ENCODE results near the gene ARHGAP26. TPM values are rescaled to one million over a fixed set of nuclear protein-coding genes. Genes with fewer than 3 reads are reported as not detected.

ARHGAP26 gene
- total and polyA plus RNA-seq, 2 donors (not counting 3 experiments of a cell fraction or from before 2014, with no cell fraction given): 3.1 to 16.2 TPM

DNA sequence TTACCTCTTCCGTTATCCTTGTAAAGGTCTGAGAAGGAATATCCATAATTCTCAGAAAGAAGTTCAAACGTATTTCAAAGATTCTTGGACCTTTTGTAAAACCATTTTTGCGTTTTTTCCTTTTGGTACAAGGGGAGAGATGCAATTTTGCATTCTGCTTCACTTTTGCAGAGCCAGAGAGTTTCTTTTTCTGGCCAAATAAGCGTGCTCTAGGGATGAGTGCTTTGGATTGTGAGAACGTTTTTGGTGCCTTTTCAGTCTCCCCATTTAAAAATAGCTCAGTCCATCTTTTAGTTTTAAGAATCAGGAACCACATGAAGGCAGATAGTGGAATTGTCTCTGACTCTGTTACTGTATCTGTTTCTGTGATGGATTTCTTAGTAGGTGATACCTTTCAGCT, 1.5 kb downstream of the ARHGAP26 start:
- no peaks in the 10 kb centered on the region for H3K9me3 ChIP-seq (replicated peaks; ENCODE audit: control insufficient read depth, insufficient read depth, low read length)
- intact Hi-C loops (cut with micrococcal nuclease): loop anchor here (2.0 kb wide), 2 partner anchors 55 to 103 kb away; no protein-coding TSS in a partner anchor
- CTCF ChIA-PET: interaction anchor here (0.9 to 6.6 kb wide), 19 partner anchors 8 to 117 kb away, joined by 3 to 92 read pairs (median 17); no protein-coding TSS in a partner anchor
- peak overlapping the region in 1 of 3 experiments; percentile 74 for H3K4me3 ChIP-seq (replicated peaks in 1 of 3; ENCODE audit: insufficient read depth in 1 of 3, low read depth in 1 of 3, low read length in 3 of 3)
- TF ChIP-seq FOS (IDR thresholded peaks at IDR 0.05; ENCODE audit: borderline replicate concordance, insufficient read depth, low read length) (no peak), GATA2 (IDR thresholded peaks at IDR 0.05; ENCODE audit: insufficient read depth, insufficient read length, low read depth, low read length) (no peak), JUN (IDR thresholded peaks at IDR 0.05; ENCODE audit: borderline replicate concordance, insufficient read depth, insufficient read length, low read depth) (no peak), MAX (IDR thresholded peaks at IDR 0.05; ENCODE audit: insufficient read depth, insufficient read length) (no peak), MYC (IDR thresholded peaks at IDR 0.05; ENCODE audit: low read depth, low read length) (no peak), POLR2A (IDR thresholded peaks at IDR 0.05; ENCODE audit: low read depth, low read length) (no peak), EZH2 (IDR thresholded peaks at IDR 0.05; ENCODE audit: borderline replicate concordance, low read depth, low read length, severe bottlenecking) (no peak), POLR2AphosphoS5 (IDR thresholded peaks at IDR 0.05; ENCODE audit: insufficient read depth, low read depth, low read length) (no peak), CTCF (IDR thresholded peaks at IDR 0.05; ENCODE audit: extremely low read depth in 1 of 2, insufficient read depth in 1 of 2, low read depth in 1 of 2, low read length in 2 of 2) (no peak)
- H3K4me1 ChIP-seq (ENCODE audit: control insufficient read depth, extremely low read depth, insufficient read depth, low read length): peaks cover 10% of the 10 kb centered on the region
- no peak overlapping the region for H3K9ac ChIP-seq (replicated peaks; ENCODE audit: extremely low read depth, insufficient read depth, low read length)
- no peaks in the 10 kb centered on the region for H3K79me2 ChIP-seq (ENCODE audit: control insufficient read depth, insufficient read depth, low read length)
- BruUV-seq (replicated peaks): TSS peak; percentile 33
- H3K9me1 ChIP-seq (replicated peaks; ENCODE audit: control insufficient read depth, extremely low read depth, insufficient read depth, low read length): no peaks in the 10 kb centered on the region
- H3K36me3 ChIP-seq (ENCODE audit: control insufficient read depth in 2 of 2, extremely low read depth in 1 of 2, insufficient read depth in 2 of 2, low read length in 2 of 2): no peaks in the 10 kb centered on the region
- H2AFZ ChIP-seq (ENCODE audit: low read depth, low read length): no peak overlapping the region
- FAIRE-seq (peak; percentile 59), DNase-seq (ENCODE audit: low read depth, low spot score) (no peak)
- H3K4me2 ChIP-seq (ENCODE audit: insufficient read depth, low read length): peak overlapping the region; percentile 54
- no peaks in the 10 kb centered on the region for H3K27me3 ChIP-seq (ENCODE audit: control insufficient read depth in 2 of 2, insufficient read depth in 2 of 2, low read length in 2 of 2)
- no peak overlapping the region for H3K27ac ChIP-seq (ENCODE audit: insufficient read depth, low read depth, low read length)
- no peaks in the 10 kb centered on the region for H4K20me1 ChIP-seq (replicated peaks; ENCODE audit: control insufficient read depth, extremely low read depth, insufficient read depth, low read length)
- dilution Hi-C loops (cut with MboI; ENCODE audit: extremely low pct_ligation_motif_present, low sequenced_read_pairs): no loop called here
- POLR2A ChIA-PET: interaction anchor here (0.6 kb wide), 1 partner anchor 23 kb away, joined by 3 read pairs; no protein-coding TSS in a partner anchor
